ENCODE data around the gene PLBD2. TPM values are rescaled to one million over a fixed set of nuclear protein-coding genes. Genes with fewer than 3 reads are reported as not detected.
A peak's percentile ranks its signal among the peaks of the same experiment; 100 is the strongest.

The PLBD2 gene
- total and polyA plus RNA-seq, 5 donors, result 33.7 to 54.3 (median 50.4) TPM

DNA sequence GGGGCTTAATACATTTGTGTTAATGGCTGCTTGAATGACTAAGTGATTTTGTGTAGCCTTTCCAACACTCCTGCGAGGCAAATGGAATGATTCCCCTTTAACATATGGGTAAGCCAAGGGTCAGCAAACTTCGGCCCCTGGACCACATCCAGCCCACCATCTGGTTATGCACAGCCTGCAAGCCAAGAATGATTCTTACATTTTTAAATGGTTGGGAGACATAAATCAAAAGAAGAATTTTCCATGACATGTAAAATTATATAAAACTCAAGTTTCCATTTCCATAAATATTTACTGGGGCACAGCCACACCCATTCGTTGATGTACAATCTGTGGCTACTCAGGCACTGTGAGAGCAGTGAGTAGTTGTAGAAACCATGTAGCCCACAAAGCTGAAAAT lies 32.5 kb upstream of the PLBD2 start:
- intact Hi-C loops (cut with DNase I), result no loop called here
- DNase-seq, result peak; percentile 50 to 85 (median 79)
- Histone ChIP-seq H3K9me3 (ENCODE audit: control insufficient read depth, low read length) (no peaks in the 10 kb centered on the region), H3K27ac (ENCODE audit: low read length) (no peak overlapping the region), H3K27me3 (ENCODE audit: control insufficient read depth, insufficient read depth) (no peaks in the 10 kb centered on the region), H3K4me3 (ENCODE audit: low read length) (no peak overlapping the region), H3K4me1 (ENCODE audit: control insufficient read depth, insufficient read depth, low read length) (no peaks in the 10 kb centered on the region)
- peak in 1 of 2 donors; percentile 50 for ATAC-seq
- 44% methylated on average over 3 of the region's 3 CpGs for WGBS

GRCh38 chr12:113326775-113327395 lies 31.5 kb upstream of the PLBD2 start:
- no peaks in the 10 kb centered on the region for H3K9me3 ChIP-seq (ENCODE audit: control insufficient read depth, low read length)
- WGBS, result 46% methylated on average over 4 of the region's 4 CpGs
- peak overlapping the region; percentile 42 for H3K27ac ChIP-seq (ENCODE audit: low read length)
- intact Hi-C loops (cut with DNase I), result no loop called here
- no peaks in the 10 kb centered on the region for H3K27me3 ChIP-seq (ENCODE audit: control insufficient read depth, insufficient read depth)
- H3K4me1 ChIP-seq (ENCODE audit: control insufficient read depth, insufficient read depth, low read length), result no peaks in the 10 kb centered on the region
- DNase-seq, result peak; percentile 33 to 82 (median 76)
- peak; percentile 45 to 53 for ATAC-seq
- H3K4me3 ChIP-seq (ENCODE audit: low read length), result no peak overlapping the region

GRCh38 chr12:113328368-113328889 lies 30.0 kb upstream of the PLBD2 start:
- no peaks in the 10 kb centered on the region for H3K9me3 ChIP-seq (ENCODE audit: control insufficient read depth, low read length)
- intact Hi-C loops (cut with DNase I), result no loop called here
- no peak for DNase-seq
- peaks cover 2% of the 10 kb centered on the region for H3K4me1 ChIP-seq (ENCODE audit: control insufficient read depth, insufficient read depth, low read length)
- no peaks in the 10 kb centered on the region for H3K27me3 ChIP-seq (ENCODE audit: control insufficient read depth, insufficient read depth)
- no peak for ATAC-seq
- H3K27ac ChIP-seq (ENCODE audit: low read length), result no peak overlapping the region
- H3K4me3 ChIP-seq (ENCODE audit: low read length), result no peak overlapping the region
- WGBS, result 76% methylated on average over 5 of the region's 5 CpGs

DNA sequence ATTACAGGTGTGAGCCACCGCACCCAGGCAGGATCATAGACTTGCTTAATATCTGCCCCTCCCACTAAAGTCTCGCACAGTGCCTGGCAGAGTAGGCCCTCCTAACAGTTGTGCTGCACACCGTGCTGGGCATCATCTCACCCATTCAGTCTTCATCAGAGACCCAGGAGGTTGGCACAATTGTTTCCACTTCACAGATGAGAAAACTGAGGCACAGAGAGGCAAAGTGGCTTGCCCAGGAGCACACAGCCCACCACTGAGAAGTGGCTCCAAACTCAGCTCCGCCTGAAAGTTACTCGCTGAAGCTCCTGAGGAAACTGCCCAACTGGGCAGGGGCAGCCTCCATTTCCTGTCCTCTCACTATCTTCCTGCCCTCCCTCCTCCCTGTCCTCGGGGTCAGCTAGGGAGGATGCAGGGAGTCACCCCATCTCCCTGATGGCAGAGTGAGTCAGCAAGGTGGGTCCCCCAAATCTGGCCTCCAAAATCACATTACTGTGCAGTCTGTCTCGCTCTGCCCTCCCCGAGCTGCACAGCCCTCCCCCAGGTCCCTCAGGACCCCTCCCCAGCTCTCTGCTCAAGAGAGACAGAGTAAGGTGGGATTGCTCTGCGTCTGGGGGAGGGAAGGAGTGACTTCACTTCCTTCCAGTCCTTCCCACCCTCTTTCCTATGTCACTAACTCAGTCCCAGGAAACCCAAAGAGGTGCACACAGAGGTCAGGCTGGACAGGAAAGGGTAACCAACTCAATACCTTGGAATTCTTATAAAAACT lies 29.2 kb upstream of the PLBD2 start:
- intact Hi-C loops (cut with DNase I), result no loop called here
- ATAC-seq, result peak in 1 of 2 donors; percentile 65

DNA sequence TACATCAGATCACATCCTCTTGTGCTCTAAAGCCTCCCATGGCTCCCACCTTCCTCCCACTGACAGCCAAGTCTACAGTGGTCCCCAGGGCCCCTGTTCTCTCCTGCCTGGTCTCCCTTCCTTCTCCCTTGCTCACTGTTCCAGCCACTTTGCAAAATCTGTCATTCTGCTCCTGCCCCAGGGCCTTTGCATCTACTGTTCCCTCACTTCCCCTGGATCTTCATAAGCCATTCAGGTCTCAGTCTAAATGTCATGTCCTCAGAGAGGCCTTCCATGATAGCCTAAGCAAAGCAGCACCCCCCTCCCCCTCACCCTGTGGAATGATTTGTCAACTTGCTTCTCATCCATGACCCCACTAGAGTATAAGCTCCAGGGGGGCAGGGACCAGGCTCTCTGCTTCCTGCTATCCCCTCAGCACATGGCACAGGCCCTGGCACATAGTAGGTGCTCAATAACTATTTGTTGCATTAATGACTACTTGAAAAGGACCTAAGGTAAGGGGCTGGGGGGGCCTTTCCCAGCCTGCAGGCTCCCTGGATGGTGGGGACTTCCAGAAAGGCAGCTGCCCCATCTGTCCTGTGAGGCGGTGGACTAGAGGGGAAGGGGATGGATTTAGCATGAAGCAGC lies 28.5 kb upstream of the PLBD2 start:
- peaks cover 4% of the 10 kb centered on the region for H3K4me1 ChIP-seq (ENCODE audit: control insufficient read depth, insufficient read depth, low read length)
- DNase-seq, result no peak
- no peaks in the 10 kb centered on the region for H3K9me3 ChIP-seq (ENCODE audit: control insufficient read depth, low read length)
- H3K27ac ChIP-seq (ENCODE audit: low read length), result no peak overlapping the region
- no peak for ATAC-seq
- 100% methylated on average over 1 of the region's 1 CpG for WGBS
- intact Hi-C loops (cut with DNase I), result no loop called here
- H3K4me3 ChIP-seq (ENCODE audit: low read length), result no peak overlapping the region
- H3K27me3 ChIP-seq (ENCODE audit: control insufficient read depth, insufficient read depth), result no peaks in the 10 kb centered on the region

More for the DNA sequence above, 29.2 kb upstream of the PLBD2 start:
- Histone ChIP-seq H3K9me3 (ENCODE audit: control insufficient read depth, low read length) (no peaks in the 10 kb centered on the region), H3K27me3 (ENCODE audit: control insufficient read depth, insufficient read depth) (no peaks in the 10 kb centered on the region), H3K4me3 (ENCODE audit: low read length) (no peak overlapping the region), H3K27ac (ENCODE audit: low read length) (no peak overlapping the region), H3K4me1 (ENCODE audit: control insufficient read depth, insufficient read depth, low read length) (peaks cover 4% of the 10 kb centered on the region)
- no peak for DNase-seq
- 77% methylated on average over 9 of the region's 9 CpGs for WGBS

- H3K27me3 ChIP-seq (ENCODE audit: control insufficient read depth, insufficient read depth), result no peaks in the 10 kb centered on the region
- H3K9me3 ChIP-seq (ENCODE audit: control insufficient read depth, low read length), result no peaks in the 10 kb centered on the region
- ATAC-seq (no peak), DNase-seq (no peak)
- no peak overlapping the region for H3K27ac ChIP-seq (ENCODE audit: low read length)
- 98% methylated on average over 2 of the region's 2 CpGs for WGBS
- no peak overlapping the region for H3K4me3 ChIP-seq (ENCODE audit: low read length)
- peaks cover 4% of the 10 kb centered on the region for H3K4me1 ChIP-seq (ENCODE audit: control insufficient read depth, insufficient read depth, low read length)
- intact Hi-C loops (cut with DNase I), result no loop called here
Measured at GRCh38 chr12:113330505-113330904, 27.9 kb upstream of the PLBD2 start.

DNA sequence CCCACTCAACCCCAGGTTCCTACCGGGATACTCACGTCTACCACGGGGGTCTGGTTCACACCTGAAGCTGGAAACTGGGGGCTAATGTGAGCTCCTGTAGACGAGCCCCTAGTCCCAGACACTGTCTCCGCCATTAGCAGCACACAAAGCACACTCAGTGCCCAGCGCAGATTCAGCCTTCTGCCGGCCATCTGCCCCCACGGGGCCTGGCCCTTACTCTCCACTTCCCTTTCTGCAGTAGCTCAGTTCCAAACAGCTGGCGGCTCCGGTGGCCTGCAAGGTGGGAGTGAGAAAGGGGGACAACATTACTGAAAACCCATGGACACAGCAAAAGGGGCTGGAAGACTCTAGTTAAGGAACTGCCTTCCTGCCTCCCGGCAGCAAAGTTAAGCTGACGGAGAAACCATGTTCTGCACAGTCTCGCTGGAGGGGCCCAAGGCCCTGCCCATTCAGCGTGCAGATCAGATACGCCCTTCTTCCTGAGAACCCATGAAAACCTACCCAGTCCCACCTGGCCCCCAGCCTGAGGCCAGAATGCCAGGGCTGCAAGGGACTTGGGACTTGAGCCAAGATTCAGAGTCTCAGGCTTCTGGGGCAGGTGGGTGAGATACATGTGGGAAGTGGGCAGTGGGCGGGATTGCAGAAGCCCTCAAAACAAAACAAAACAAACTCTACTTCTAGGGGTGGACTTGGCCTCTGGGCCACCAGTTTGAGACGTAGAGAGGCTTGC lies 25.5 kb upstream of the PLBD2 start:
- Histone ChIP-seq H3K27me3 (ENCODE audit: control insufficient read depth, insufficient read depth) (no peaks in the 10 kb centered on the region), H3K9me3 (ENCODE audit: control insufficient read depth, low read length) (no peaks in the 10 kb centered on the region), H3K4me3 (ENCODE audit: low read length) (no peak overlapping the region), H3K4me1 (ENCODE audit: control insufficient read depth, insufficient read depth, low read length) (peaks cover 4% of the 10 kb centered on the region), H3K27ac (ENCODE audit: low read length) (no peak overlapping the region)
- WGBS, result 71% methylated on average over 17 of the region's 17 CpGs
- DNase-seq, result peak in 1 of 3 donors; percentile 65
- intact Hi-C loops (cut with DNase I), result no loop called here
- ATAC-seq, result no peak

DNA sequence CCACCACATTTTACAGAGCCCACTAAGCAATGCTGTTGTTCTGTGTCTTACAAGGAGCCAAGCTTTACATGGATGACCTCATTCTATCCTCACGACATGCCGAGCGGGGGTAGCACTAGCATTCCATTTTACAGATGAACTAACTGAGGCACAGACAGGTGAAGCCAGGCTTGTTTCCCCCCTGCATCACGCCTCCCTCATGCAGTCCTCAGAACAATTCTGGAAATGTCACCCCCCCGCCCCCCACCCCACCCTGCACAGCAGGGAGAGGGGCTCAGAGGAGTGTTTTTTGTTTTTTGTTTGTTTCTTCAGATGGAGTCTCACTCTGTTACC lies 25.0 kb upstream of the PLBD2 start:
- ATAC-seq (no peak), DNase-seq (no peak)
- Histone ChIP-seq H3K4me3 (ENCODE audit: low read length) (no peak overlapping the region), H3K27me3 (ENCODE audit: control insufficient read depth, insufficient read depth) (no peaks in the 10 kb centered on the region), H3K9me3 (ENCODE audit: control insufficient read depth, low read length) (no peaks in the 10 kb centered on the region), H3K27ac (ENCODE audit: low read length) (no peak overlapping the region), H3K4me1 (ENCODE audit: control insufficient read depth, insufficient read depth, low read length) (peaks cover 4% of the 10 kb centered on the region)
- intact Hi-C loops (cut with DNase I), result no loop called here
- 85% methylated on average over 5 of the region's 5 CpGs for WGBS

DNA sequence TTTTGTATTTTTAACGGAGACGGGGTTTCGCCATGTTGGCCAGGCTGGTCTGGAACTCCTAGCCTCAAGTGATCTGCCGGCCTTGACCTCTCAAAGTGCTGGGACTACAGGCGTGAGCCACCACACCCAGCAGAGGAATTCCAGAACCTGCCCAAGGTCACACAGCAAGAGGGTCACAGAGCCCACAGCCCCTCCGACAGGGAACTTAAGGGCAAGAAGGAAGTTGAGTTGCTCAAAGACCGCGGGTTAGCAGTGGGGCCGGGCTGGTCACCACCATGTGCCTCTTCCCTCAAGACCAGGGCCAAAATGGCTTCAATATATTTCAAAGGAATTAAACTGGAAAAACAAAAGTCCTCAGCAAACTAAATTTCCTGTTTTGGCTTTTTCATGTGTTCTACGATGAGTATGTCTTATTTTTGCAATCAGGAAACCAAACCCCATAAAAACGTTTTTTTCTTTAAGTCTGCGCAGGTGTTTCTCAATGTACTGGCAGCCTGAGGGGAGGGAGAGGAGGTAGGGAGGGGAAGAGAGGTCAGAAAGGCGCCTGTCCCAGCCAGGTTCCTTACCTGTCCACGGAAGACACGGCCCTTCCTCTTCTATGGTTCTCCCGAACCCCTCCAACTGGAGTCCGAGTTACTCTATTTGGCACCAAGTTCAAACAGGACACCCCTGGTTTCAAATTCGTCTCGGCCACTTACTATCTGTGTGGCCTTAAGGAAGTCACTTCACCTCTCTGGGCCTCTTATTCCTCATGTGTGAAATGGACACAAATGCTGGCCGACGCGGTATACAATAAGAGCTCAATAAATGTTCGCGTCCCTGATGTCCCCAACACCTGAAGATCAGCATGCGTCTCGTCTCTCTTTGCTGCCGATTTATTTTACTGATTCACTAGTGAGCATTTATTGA lies 24.3 kb upstream of the PLBD2 start:
- peak in 2 of 3 donors; percentile 42 to 74 for DNase-seq
- Histone ChIP-seq H3K27ac (ENCODE audit: low read length) (no peak overlapping the region), H3K9me3 (ENCODE audit: control insufficient read depth, low read length) (no peaks in the 10 kb centered on the region), H3K4me3 (ENCODE audit: low read length) (peak overlapping the region; percentile 70), H3K4me1 (ENCODE audit: control insufficient read depth, insufficient read depth, low read length) (peaks cover 4% of the 10 kb centered on the region), H3K27me3 (ENCODE audit: control insufficient read depth, insufficient read depth) (no peaks in the 10 kb centered on the region)
- intact Hi-C loops (cut with DNase I), result no loop called here
- peak; percentile 2 to 17 for ATAC-seq
- WGBS, result 36% methylated on average over 27 of the region's 27 CpGs

All from right cardiac atrium (tissue), 5 donors.